Spleen (tissue), 7 donors: Measurements from ENCODE around the gene SLC1A2.

ENCODE experiments used
- POLR2A ChIP-seq, 3 donors: fragments of 450-650 bp; IDR thresholded peaks; one replicate each; pipeline ENCODE4 v1.5.1; 2017; ENCODE audit warnings: antibody characterized with exemption in 3 of 3, mild to moderate bottlenecking in 1 of 3
- POLR2AphosphoS5 ChIP-seq, 3 donors: sonication (generic); formaldehyde crosslinking; IDR thresholded peaks; one replicate each; pipeline ENCODE4 v1.5.1; 2017; ENCODE audit warnings: antibody characterized with exemption in 3 of 3
- TF ChIP-seq, protein P1 (sequence below), 11 experiments: fragments of 200-600 bp in 7 of 11; fragments of 450-650 bp in 4 of 11; sonication (generic) in 4 of 11; IDR thresholded peaks in 8 of 11; conservative IDR thresholded peaks in 3 of 11; 1 replicate in 7 of 11; 2 replicates in 4 of 11; pipeline versions ENCODE4 v1.4.0 to v1.8.0; 2016 to 2021; ENCODE audit warnings: antibody characterized with exemption in 11 of 11, inconsistent platforms in 4 of 11, mild to moderate bottlenecking in 1 of 11
- donor health status: DM: no; HTN: no; CAD: no; lungs with moderate emphysema.
- donor health status: DM: no; HTN: no; CAD: no.
- donor health status: DM: no; HTN: no; CAD: no.

DNA sequence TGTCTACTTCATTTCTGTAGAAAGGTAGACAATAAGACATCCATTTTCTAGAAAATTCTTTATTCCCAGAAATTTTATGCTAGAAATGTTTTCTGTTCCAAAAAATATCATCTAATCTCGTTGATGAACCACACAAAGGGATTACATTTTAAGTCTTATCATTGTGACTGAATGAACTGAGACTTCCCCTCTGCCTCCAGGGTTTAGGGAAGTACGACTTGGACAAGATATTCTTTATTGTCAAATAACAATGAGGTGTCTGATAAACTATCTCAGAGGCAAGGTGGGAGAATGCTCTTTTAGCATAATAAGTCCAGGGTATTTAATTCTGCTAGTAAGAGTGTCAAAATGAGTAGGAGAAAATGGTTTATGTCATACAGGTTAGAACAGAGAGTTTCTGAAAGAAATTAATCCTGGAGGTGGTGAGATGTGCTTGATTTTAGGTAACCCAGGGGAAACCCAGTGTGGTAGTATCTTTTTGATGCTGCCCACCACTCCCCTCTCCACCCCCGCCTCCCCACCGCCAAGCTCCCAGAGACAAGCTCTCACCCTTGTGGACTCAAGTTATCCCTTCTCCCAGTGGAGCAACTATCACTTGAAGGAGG, 179.8 kb downstream of the SLC1A2 start:
- TF ChIP-seq POLR2A (IDR thresholded peaks at IDR 0.05) (no peak), POLR2AphosphoS5 (IDR thresholded peaks at IDR 0.05) (no peak)
- TF ChIP-seq, protein P1, sequence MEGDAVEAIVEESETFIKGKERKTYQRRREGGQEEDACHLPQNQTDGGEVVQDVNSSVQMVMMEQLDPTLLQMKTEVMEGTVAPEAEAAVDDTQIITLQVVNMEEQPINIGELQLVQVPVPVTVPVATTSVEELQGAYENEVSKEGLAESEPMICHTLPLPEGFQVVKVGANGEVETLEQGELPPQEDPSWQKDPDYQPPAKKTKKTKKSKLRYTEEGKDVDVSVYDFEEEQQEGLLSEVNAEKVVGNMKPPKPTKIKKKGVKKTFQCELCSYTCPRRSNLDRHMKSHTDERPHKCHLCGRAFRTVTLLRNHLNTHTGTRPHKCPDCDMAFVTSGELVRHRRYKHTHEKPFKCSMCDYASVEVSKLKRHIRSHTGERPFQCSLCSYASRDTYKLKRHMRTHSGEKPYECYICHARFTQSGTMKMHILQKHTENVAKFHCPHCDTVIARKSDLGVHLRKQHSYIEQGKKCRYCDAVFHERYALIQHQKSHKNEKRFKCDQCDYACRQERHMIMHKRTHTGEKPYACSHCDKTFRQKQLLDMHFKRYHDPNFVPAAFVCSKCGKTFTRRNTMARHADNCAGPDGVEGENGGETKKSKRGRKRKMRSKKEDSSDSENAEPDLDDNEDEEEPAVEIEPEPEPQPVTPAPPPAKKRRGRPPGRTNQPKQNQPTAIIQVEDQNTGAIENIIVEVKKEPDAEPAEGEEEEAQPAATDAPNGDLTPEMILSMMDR (IDR thresholded peaks at IDR 0.05 in 8 of 11, conservative IDR thresholded peaks at IDR 0.05 in 3 of 11), result no peak
